SK-N-SH (cell line): ENCODE results near the gene CACNA2D3.

Experiments
- CHD2 ChIP-seq: fragments of 150-350 bp; IDR thresholded peaks from 2 replicates; pipeline ENCODE4 v1.6.1; 2018; ENCODE audit warnings: low read length; ENCODE audit not compliant: partially characterized antibody
- CTCF ChIP-seq: fragments of 200-600 bp; sonication (generic); IDR thresholded peaks from 2 replicates; pipeline ENCODE4 v1.6.1; 2017; ENCODE audit warnings: antibody characterized with exemption, mild to moderate bottlenecking, moderate library complexity
- EP300 ChIP-seq, 2 experiments: IDR thresholded peaks; 2 replicates each; pipeline versions ENCODE4 v1.4.0 to v1.6.1; 2012; ENCODE audit warnings: borderline replicate concordance in 1 of 2, low read depth in 1 of 2, low read length in 1 of 2
- GATA2 ChIP-seq: sonication (generic); formaldehyde crosslinking; IDR thresholded peaks from 2 replicates; pipeline ENCODE4 v1.5.0; 2020; ENCODE audit warnings: mild to moderate bottlenecking, missing genetic modification reagents
- IRF3 ChIP-seq: fragments of 150-350 bp; IDR thresholded peaks from 2 replicates; pipeline ENCODE4 v1.6.1; 2016; ENCODE audit warnings: mild to moderate bottlenecking, low read depth, low read length
- JUND ChIP-seq: IDR thresholded peaks from 2 replicates; pipeline ENCODE4 v1.4.0; 2012
- MEF2A ChIP-seq: IDR thresholded peaks from 2 replicates; pipeline ENCODE4 v1.4.0; 2012; ENCODE audit warnings: low read depth, borderline replicate concordance
- RAD21 ChIP-seq: IDR thresholded peaks from 2 replicates; pipeline ENCODE4 v1.6.1; 2012; ENCODE audit warnings: mild to moderate bottlenecking, low read length
- SIN3A ChIP-seq: IDR thresholded peaks from 2 replicates; pipeline ENCODE4 v1.6.1; 2012; ENCODE audit warnings: low read depth, mild to moderate bottlenecking, low read length, moderate library complexity, borderline replicate concordance
- TAF1 ChIP-seq: IDR thresholded peaks from 2 replicates; pipeline ENCODE4 v1.6.1; 2012; ENCODE audit warnings: low read depth, mild to moderate bottlenecking, low read length, moderate library complexity, borderline replicate concordance

DNA sequence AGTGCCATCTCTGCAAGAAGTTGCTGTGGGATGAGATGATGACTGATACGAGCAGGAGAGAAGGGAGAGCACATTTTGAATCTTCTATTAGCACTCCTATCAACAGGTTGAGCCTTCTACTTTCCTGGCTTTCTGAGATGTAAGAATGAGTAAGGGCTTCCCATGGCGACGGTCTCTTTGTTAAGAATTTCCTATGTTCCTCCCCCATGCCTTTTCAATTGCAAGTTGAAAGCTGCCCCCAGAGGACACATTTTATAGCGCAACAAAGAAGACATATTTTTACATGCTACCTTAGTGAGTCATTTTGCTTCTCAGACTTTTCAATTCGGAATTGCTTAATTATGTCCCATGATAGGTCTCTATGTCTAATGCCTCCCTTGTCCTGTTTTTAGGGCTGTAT lies 876.8 kb downstream of the CACNA2D3 start:
- TF ChIP-seq JUND: peak; percentile 27; the same call in 1 of the 2 replicates
- TF ChIP-seq CTCF: peak; percentile 71
- TF ChIP-seq GATA2: no peak
- TF ChIP-seq SIN3A: no peak
- no peak for TF ChIP-seq IRF3
- TF ChIP-seq RAD21: peak; percentile 43
- no peak for TF ChIP-seq EP300 (IDR thresholded peaks at IDR 0.05; ENCODE audit: borderline replicate concordance in 1 of 2, low read depth in 1 of 2, low read length in 1 of 2)
- no peak for TF ChIP-seq MEF2A
- no peak for TF ChIP-seq CHD2
- no peak for TF ChIP-seq TAF1
